ENCODE measurements around the gene ALDH3B1.

ALDH3B1 gene

DNA sequence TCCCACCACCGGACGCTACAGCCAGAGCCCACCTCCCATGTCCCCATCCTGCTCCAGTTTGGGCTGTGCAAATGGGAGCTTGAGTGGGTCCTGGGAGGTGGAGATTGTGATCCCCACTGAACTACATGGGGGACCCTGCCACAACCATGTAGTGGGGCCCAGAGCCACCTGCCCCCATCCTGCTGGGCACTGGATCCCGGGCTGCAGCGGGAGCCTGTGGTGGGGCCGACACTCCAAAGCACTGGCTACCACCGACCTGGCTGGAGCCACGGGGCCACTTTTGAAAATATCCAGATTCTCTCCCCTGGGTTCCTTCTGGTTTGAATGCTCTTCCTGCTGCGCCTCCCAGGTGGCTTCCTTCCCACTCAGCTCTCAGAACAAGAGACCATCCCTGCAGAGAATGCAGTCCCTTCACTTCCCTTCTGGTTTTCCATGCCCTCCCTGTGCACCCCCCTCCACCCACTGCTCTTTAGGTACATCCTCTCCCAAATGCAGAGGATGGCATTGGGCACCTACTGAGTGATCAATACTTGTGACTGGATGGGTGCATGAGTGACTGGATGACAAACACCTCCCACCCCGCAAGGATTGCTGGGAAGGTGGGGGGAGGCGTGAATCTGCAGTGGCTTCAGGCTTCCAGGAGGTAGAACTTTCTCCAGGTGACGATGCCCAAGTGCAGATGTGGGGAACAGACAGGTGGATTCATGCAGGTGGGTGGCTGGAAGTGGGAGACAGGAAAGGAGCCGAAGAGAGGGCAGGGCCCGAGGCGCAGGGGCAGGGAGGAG, 5.4 kb upstream of the ALDH3B1 start:
- Mint-ChIP-seq H3K27me3 (no peaks in the 10 kb centered on the region), H3K9me3 (no peaks in the 10 kb centered on the region), H3K27ac (peak overlapping the region; percentile 65), H3K36me3 (peaks cover 5 to 10% of the 10 kb centered on the region in 2 donors), H3K4me1 (peaks cover 38 to 65% of the 10 kb centered on the region in 2 donors), H3K4me3 (peak overlapping the region; percentile 79 to 87)
- no peak for ATAC-seq (replicated peaks)
- DNase-seq = no peak

DNA sequence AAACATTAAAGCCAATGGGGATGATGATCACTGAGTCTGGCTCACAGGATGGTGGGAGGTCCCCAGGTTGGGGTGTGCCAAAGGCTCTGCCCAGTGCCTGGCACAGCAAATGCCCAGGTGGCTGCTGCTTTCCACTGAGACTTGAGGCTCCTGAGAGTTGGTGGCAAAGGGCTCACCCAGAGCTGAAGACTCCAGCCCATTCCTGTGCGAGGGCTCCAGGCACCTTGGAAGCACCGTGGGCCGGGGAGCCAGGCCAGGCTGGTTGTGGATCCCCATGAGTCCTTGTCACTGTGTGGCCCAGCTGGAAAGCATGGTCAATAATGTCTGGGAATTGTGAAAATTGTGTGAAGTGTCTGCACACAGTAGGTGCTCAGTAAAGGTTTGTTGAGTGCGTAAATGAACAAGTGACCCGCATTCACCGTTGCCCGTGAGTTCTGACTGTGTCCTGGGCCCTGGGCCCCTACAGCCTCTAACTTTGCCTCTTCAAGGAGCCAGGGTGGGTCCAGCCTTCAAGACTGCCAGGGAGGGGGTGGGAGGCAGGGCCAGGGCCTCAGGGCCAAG, 3.4 kb upstream of the ALDH3B1 start:
- H3K4me3 Mint-ChIP-seq = no peak overlapping the region
- no peaks in the 10 kb centered on the region for H3K27me3 Mint-ChIP-seq
- peaks cover 47 to 71% of the 10 kb centered on the region in 2 donors for H3K4me1 Mint-ChIP-seq
- no peak for ATAC-seq (replicated peaks)
- H3K27ac Mint-ChIP-seq = peak overlapping the region; percentile 87
- no peak for DNase-seq
- no peaks in the 10 kb centered on the region for H3K9me3 Mint-ChIP-seq
- H3K36me3 Mint-ChIP-seq = peaks cover 5 to 10% of the 10 kb centered on the region in 2 donors

DNA sequence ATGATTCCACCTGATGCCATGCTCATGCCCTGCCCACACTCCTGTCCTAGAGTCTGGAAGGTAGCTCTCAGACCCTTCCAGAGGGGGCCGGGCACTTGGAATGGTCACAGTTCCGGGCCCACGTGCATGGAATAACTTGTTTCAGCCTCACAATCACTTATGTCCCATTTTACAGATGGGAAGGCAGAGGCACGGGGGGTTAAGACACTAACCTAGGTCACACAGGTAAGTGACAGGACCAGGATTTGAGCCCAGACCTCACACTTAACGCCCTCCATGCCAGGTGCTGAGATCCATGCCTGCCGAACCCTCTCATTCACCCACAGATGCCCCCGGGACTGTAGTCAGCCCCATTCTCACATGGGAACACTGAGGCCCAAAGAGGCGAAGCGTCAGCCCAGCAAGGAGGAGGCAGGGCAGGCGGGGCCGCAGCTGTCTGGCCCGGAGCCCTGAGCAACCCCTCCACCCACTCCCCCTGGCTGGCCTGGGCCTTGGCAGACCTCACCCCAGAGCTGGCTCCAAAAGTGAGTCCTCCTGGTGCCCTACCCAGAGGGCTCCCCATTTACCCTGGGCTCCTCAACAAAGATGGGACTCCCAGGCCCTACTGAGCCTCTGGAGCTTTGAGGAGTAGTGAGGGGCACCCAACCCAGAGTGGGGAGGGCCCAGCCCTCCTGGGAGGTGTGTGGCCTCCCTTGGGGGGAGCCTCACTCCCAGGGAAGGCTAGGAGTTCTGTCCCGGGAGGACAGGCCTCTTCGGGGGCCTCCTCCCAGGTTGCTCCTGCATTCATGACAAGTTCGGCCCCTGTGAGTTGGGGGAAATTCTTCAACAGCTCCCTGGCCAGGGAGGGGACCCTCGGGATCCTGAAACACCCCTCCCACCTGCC, 2.4 kb upstream of the ALDH3B1 start:
- no peaks in the 10 kb centered on the region for H3K27me3 Mint-ChIP-seq
- peaks cover 1 to 3% of the 10 kb centered on the region in 2 donors for H3K36me3 Mint-ChIP-seq
- ATAC-seq (replicated peaks) (no peak), DNase-seq (no peak)
- H3K4me1 Mint-ChIP-seq = peaks cover 40 to 62% of the 10 kb centered on the region in 2 donors
- no peak overlapping the region for H3K27ac Mint-ChIP-seq
- H3K9me3 Mint-ChIP-seq = no peaks in the 10 kb centered on the region
- no peak overlapping the region for H3K4me3 Mint-ChIP-seq

DNA sequence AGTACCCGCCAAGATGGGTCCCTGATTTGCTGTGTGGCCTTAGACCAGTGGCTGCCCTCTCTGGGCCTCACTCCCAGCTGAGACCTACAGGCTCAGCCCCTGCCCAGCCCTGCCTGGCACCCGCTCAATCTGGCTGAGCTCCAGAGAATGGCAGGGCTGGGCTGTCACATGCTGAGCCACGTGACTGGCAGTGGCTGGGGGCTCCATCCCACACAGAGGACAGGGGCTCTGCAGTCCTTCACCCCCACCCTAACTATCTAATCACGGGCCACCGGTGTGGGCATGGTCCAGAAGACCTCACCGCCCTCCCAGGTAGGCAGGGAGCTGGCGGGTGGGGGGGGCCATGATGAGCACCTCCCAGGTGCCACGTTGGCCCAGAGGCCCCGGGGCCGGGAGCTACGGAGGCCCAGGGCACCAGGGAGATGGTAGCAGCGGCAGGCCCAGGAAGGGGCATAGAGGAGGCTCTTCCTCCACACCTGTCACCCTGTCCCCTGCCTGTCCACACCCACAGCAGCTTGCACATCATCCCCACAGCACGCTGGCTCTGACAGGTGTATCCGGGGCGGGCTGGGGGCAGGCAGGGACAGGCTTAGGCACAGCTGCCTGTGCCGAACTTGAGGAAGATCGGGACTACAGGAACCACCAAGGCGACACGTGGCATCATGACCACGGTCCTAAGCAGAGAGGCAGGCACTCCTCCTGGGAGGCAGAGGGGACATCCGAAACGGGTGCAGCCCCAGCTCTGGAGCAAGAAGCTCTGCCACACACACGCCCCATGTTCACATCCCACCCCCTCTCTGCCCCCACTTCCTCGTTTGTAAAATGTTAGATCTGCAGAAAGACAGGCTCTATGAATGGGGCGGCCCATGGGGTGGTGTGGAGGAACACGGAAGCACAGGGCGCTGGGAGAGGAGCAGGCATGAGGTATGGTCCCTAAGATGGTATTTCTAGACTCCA, 1.5 kb upstream of the ALDH3B1 start:
- Mint-ChIP-seq H3K4me1 (peaks cover 37 to 59% of the 10 kb centered on the region in 2 donors), H3K36me3 (peaks cover 0 to 1% of the 10 kb centered on the region in 2 donors), H3K27me3 (no peaks in the 10 kb centered on the region), H3K4me3 (peak overlapping the region; percentile 61 to 72), H3K9me3 (no peaks in the 10 kb centered on the region), H3K27ac (peak overlapping the region; percentile 86)
- ATAC-seq (replicated peaks) = peak; percentile 15 to 26
- DNase-seq = no peak

DNA sequence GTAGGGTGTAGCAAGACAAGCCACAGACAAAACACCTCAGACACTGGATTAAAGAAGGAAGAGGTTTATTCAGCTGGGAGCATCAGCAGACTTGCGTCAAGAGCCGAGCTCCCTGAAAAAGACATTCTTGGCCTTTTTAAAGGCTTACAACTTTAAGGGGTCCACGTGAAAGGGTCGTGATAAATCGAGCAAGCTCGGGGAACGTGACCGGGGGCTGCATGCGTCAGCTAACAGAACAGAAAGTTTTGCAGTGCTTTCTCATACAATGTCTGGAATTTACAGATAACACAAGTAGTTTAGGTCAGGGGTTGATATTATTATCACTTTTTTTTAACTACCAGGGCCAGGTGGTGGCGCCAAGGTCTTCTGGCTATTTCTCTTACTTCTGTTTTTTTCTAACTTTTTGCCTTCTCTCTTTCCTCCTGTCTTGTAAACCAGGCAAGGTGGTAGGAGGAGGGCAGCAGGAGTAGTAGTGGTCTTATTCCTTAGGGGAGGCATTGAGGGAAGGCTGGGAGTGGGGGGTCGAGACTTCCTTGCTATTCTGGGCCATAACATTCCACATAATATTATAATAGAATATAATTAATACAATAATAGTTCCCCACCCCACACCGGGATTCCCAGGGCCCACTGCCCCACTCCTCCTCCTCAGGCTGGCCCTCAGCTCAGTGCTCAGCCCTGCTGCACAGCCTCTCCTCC, 587 bp upstream of the ALDH3B1 start:
- H3K9me3 Mint-ChIP-seq = no peaks in the 10 kb centered on the region
- H3K4me3 Mint-ChIP-seq = peak overlapping the region; percentile 66 to 73
- H3K27ac Mint-ChIP-seq = peak overlapping the region; percentile 86
- H3K36me3 Mint-ChIP-seq = peaks cover 0 to 1% of the 10 kb centered on the region in 2 donors
- no peak for DNase-seq
- peak; percentile 26 to 47 for ATAC-seq (replicated peaks)
- H3K4me1 Mint-ChIP-seq = peaks cover 34 to 53% of the 10 kb centered on the region in 2 donors
- H3K27me3 Mint-ChIP-seq = no peaks in the 10 kb centered on the region

DNA sequence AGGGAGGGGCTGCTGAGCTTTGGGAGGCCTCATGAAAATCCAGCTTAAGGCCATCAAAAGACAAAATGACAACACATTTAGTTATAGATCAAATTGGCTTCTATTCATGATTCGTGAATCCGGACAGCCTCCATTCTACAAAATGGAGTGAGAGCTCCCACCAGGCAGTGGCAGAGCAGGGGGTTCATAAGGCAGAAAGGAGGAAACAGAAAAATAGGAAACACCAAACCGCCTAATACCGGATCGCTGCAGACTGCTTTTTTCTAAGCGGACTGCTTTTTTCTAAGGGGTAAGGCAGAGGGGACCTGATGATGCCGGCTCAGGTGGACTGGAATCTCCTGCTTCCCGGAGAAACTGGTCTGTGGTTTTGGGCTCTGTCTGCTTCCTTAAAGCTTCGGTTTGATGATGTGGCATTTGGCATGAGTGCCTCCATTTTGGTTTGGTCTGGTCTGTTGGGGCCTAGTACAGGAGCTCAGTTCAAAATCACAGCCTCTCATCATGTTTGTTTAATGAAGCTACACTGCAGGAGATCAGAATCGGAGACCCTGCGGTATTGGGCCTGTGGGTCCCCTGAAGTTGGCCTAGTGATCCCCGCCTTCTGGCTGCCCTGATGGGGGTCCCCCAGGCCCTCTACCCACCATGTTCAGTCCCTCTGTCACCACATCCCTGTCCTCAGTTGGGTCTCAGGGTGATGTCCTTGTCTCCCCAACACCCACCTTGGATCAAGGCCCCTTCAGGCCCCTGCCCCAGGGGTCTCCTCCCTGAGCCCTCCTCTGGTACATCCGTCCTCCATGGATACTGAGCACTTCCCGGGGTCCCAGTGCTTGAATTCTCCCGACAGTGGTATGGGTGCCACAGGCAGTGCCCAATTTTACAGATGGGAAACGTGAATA, 1.2 kb downstream of the ALDH3B1 start:
- Mint-ChIP-seq H3K27me3 (no peaks in the 10 kb centered on the region), H3K9me3 (no peaks in the 10 kb centered on the region), H3K4me3 (peak overlapping the region in 1 of 2 donors; percentile 39), H3K4me1 (peaks cover 28 to 38% of the 10 kb centered on the region in 2 donors), H3K36me3 (no peaks in the 10 kb centered on the region), H3K27ac (peak overlapping the region; percentile 11)
- no peak for ATAC-seq (replicated peaks)
- DNase-seq = no peak

DNA sequence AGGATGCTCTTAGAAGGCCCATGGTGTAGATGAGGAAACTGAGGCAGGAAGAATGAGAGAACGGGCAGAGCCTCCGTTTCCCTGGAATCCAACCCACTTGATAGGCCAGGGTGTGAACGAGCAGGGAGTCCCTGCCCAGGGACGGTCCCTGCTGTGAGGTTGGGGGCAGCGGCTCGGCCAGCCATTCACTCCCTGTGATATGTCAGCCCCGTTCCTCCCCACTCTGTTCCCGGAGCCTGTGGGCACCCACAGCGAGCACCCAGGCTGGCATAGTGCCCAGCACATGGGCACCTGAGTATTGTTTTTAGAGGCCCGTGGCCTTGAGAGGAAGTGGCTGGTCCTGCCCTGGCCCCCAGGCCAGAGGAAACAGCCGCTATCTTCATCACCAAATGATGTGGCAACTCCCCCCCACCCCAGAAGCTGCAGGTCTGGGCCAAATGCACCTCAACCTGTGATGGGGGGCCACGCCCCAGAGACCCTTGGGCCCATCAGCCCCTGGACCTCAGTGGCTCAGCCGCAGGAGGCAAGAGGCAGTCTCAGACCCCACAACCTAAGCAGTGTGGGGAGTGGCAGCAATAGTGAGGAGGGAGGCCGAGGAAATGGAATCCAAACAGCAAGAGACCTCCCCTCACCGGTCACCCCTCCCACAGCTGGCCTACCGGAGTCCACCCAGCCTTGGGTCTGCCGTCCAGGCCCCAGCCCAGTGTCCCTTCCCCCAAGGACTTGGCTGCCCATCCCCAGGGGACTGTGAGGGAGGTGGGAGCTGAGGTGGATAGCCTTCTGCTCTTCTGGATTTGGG, 2.1 kb downstream of the ALDH3B1 start:
- Mint-ChIP-seq H3K27ac (peak overlapping the region; percentile 25), H3K27me3 (no peaks in the 10 kb centered on the region)
- ATAC-seq (replicated peaks) = no peak

DNA sequence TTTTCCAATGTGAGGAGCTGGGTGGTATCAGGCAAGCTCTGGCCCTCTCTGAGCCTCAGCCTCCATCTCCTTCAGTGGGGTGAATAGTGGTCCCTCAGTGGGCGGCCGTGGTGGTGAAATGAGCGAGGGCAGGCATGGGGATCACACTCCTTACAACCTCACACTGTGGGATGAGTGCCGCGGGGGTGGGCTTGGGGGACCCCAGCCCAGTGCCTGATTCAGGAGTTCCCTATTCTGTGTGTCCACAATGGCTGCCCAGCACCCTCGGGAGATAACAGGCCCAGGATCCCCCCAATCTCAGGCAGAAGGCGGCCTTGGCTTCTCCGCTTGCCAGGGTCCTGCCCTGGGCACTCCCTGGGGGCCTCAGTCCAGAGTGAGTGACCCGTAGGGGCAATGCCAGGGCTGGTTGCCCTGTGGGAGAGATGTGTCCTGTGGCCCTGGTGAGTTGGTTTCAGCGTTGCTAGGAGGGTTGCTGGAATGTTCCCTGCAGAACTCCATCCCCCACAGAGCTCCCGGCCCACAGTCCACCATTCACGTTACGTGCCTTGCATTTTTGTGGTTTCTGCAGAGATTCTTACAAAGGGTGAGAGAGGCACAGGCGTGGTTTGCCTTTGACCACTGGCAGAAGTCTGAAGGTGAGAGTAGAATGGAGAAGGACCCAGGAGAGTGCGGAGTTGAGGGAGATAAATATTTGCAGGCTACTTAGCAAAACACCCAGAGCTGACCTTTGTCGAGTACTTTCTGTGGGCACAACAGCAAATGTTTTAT, 2.9 kb downstream of the ALDH3B1 start:
- Mint-ChIP-seq H3K4me3 (no peak overlapping the region), H3K36me3 (no peaks in the 10 kb centered on the region), H3K4me1 (peaks cover 25 to 34% of the 10 kb centered on the region in 2 donors), H3K9me3 (no peaks in the 10 kb centered on the region), H3K27ac (no peak overlapping the region), H3K27me3 (no peaks in the 10 kb centered on the region)
- ATAC-seq (replicated peaks) (no peak), DNase-seq (no peak)

More for the DNA sequence above, 2.1 kb downstream of the ALDH3B1 start:
- DNase-seq = no peak
- no peak overlapping the region for H3K4me3 Mint-ChIP-seq
- H3K9me3 Mint-ChIP-seq = no peaks in the 10 kb centered on the region
- H3K4me1 Mint-ChIP-seq = peaks cover 25 to 34% of the 10 kb centered on the region in 2 donors
- no peaks in the 10 kb centered on the region for H3K36me3 Mint-ChIP-seq

DNA sequence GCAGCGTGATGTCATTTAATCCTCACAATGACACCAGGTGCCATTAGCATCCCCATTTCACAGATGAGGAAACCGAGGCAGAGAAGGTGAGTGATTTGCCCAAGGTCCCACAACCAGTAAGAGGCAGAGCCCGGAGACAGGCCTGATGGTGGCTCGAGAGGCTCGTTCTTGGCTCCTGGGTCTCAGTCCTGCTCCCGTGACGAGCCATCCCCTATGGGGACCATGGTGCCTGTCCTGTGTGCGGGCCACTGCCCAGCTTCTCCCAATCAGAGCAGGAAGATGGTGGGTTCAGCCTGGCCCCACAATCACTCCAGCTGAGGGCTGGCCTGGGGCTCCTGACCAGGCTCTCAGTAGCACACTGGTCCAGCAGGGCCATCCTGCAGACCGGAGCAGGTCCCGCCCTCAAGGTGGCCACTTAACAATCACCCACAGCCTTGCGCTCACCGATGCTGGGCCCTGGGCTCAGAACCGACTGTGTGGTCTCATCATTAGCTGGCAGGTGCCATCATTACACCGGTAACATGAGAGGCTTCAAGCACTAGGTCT, 3.6 kb downstream of the ALDH3B1 start:
- Mint-ChIP-seq H3K9me3 (no peaks in the 10 kb centered on the region), H3K27me3 (no peaks in the 10 kb centered on the region), H3K4me3 (no peak overlapping the region), H3K4me1 (peaks cover 22 to 32% of the 10 kb centered on the region in 2 donors), H3K27ac (no peak overlapping the region), H3K36me3 (no peaks in the 10 kb centered on the region)
- no peak for DNase-seq
- ATAC-seq (replicated peaks) = no peak

DNA sequence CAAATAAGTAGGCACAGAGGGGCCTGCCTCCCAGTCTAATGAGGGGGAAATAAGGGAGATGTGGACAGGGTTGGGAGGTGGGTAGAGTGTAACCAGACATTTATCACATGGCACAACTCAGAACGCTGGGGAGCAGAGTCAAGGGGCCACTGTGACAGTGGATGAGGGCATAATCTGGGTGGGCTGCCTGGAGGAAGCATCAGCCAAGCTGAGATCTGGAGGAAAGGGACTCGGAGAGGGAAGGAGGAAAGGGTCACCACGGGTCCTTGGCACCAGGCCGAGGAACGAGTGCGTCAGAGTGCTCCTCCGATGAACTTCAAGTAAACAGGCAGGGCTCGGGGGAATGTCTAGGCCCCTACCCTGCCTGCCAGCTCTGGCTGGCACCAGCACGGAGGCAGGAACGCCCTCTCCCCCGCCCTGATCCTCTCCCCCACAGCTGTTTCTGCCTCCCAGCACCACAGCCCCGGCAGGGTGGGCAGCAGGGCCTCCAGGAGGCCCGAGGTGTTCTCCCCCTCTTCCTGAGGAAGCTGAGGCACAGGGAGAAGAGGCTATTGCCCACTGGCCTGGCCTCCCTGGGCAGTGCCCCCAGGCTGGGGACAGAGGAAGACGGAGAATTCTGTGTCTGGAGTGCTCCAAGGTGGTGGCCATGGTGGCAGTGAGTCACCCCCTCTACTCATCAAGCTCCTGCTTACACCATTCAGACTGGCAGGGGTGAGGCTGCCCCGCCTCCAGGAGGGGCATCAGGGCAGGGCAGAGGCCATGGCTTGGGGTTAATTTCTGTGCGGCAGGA, 4.2 kb downstream of the ALDH3B1 start:
- Mint-ChIP-seq H3K36me3 (no peaks in the 10 kb centered on the region), H3K9me3 (no peaks in the 10 kb centered on the region), H3K27me3 (no peaks in the 10 kb centered on the region), H3K4me1 (peaks cover 15 to 25% of the 10 kb centered on the region in 2 donors), H3K4me3 (no peak overlapping the region), H3K27ac (no peak overlapping the region)
- no peak for ATAC-seq (replicated peaks)
- DNase-seq = no peak
